Stimulated activated CD4-positive, alpha-beta T cell treated with anti-CD3 and anti-CD28 coated beads, TNF-alpha, amount 100 ng/mL, for 4 hours (primary cell): ENCODE data around the gene C2orf66.

Experiments used
- DNase-seq, 3 experiments: peaks; one replicate each; pipeline ENCODE4 v3.0.0-alpha.2; 2020; ENCODE audit warnings: low read depth in 3 of 3

Gene C2orf66

GRCh38 chr2:196759378-196759706 lies 49.8 kb downstream of the C2orf66 start:
- no peak for DNase-seq

- no peak for DNase-seq
Observed at GRCh38 chr2:196758474-196759377, 50.4 kb downstream of the C2orf66 start.
